NCI-H187 (cell line): ENCODE results near the gene ELOA.

Experiments used
- DNase-seq, 2 experiments: peaks; one replicate each; lab custom pipeline; 2025; lab: John Stamatoyannopoulos, UW

The ELOA gene, protein sequence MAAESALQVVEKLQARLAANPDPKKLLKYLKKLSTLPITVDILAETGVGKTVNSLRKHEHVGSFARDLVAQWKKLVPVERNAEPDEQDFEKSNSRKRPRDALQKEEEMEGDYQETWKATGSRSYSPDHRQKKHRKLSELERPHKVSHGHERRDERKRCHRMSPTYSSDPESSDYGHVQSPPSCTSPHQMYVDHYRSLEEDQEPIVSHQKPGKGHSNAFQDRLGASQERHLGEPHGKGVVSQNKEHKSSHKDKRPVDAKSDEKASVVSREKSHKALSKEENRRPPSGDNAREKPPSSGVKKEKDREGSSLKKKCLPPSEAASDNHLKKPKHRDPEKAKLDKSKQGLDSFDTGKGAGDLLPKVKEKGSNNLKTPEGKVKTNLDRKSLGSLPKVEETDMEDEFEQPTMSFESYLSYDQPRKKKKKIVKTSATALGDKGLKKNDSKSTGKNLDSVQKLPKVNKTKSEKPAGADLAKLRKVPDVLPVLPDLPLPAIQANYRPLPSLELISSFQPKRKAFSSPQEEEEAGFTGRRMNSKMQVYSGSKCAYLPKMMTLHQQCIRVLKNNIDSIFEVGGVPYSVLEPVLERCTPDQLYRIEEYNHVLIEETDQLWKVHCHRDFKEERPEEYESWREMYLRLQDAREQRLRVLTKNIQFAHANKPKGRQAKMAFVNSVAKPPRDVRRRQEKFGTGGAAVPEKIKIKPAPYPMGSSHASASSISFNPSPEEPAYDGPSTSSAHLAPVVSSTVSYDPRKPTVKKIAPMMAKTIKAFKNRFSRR

DNA sequence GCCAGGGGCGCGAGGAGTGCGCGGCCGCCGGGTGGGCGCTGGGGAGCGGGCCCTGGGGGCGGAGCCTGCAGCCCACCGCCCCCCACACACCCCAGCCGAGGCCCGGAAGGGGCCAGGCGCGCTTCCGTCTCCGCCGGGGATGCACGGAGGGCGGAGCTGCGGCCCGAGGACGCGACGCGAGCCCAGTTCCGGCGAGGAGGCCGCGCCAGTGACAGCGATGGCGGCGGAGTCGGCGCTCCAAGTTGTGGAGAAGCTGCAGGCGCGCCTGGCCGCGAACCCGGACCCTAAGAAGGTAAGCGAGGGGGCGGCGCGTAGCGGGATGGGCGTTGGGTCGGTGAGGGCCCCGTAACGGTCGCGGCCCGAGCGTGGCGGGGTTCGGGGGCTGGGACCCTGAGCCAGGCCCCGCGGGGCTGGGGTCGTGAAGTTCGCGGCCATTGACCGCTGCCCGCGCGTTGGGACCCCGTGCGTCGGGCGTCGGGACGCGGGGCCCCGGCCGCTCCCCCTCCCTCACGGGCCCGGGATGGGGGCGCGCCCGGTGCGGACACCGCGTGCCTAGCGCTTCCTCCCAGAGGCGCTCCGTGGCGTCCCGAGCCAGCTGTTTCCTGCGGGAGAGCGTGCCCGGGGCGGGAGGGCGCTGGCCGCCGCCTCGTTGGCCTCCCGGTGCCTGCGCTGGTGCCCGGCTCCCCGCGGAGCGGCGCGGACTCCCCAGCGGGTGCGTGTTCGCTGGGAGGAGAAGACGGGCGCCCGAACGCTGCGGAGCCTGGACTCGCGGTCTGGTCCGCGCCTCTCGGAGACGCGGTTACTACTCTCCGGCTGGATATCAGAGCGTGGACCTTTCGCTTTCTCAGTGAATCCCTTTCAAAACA is at the start of gene ELOA:
ELOA (plus strand) TSS at position 185 of the 866 bp plus-strand sequence; CDS start at position 218, 33 bp downstream.
- DNase-seq: peak in 1 of 2 experiments; percentile 62

DNA sequence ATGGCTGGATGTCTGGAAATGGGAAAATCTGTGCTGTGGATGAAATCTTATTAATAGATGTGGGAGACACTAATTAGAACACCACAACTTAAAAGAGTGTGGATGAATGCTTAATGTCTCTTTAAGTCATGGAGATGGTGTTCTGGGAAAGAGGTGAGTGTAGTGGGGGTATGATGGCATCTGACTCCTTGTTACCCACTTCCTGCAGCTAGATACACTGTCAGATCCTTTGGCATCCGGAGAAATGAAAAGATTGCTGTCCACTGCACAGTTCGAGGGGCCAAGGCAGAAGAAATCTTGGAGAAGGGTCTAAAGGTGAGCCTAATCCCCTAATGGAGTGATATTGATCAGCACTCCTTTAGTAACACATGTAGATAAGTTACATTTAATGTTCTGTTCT is 49.7 kb upstream of the ELOA start:
- DNase-seq: no peak

DNA sequence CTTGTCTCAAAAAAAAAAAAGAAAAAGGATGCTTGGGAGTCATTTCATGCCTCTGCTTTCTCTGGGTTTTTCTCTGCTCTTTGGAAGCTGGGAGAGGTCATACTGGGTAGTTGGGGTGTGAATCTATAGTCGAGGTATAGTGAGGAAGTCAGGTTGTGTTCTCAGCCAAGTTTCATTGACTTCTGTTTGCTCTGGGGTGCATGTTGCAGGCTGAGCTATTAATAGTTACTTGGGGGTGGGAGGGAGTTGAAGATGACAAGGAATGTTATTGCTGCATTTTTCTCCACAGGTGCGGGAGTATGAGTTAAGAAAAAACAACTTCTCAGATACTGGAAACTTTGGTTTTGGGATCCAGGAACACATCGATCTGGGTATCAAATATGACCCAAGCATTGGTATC is 48.9 kb upstream of the ELOA start:
- no peak for DNase-seq

DNA sequence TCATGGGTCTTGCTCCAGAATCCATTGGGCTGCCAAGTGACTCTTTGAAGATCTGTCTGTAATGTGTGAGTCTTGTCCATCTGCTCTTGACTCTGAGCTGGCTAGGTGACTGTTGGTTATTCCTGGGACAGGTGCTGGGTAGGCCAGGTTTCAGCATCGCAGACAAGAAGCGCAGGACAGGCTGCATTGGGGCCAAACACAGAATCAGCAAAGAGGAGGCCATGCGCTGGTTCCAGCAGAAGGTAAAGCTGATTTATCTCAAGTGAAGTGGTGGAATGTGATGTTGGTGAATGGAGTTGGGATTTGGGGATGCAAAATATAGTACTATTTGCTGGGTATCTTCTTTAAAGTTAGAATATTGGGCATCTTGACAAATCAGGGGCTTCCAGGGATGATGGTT is 47.6 kb upstream of the ELOA start:
- no peak for DNase-seq

DNA sequence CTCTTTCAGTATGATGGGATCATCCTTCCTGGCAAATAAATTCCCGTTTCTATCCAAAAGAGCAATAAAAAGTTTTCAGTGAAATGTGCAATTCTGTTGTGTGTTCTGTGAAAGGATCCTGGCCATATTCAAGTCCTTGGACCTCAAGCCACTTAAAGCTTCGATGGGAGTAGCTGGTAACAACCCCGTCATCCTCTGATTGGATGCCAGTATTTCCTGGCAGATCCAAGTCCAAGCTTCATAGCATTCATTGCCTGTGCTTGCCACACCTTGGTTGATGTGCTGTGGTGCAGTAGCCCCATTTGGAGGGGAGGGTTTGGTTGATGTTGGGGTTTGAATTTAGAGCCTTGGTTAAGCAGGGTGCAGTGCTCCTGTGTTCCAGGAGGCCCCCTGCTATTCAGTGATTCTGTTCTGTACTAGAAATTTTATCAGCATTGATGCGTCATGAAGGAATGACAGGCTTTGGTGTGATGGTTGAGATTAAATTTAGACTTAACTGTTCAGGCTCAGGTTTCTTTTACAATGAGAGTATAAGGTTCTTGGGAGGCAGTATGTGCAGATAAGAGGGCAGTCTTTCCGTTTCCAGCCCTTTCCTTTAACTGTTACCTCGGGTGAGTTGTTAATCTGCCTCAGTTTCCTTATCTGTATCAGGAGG is 46.8 kb upstream of the ELOA start:
- no peak for DNase-seq

DNA sequence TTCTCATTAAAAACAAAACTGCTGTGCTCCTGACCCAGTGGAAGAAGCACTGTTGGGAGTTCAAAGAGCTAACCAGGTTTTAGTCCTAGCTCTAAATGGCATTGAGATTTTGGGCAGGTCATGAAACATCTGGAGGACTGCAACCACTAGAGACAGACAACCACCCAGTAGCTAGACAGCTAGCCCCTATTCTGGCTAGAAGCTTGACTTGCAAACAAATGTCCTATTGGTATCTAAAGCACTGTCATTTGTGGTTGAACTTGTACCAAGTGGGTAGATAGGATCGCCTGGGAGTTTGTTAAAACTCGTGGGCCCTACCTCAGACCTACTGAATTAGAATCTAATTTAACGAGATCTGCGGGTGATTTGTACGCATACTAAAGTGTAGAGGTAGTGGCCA is 44.8 kb upstream of the ELOA start:
- no peak for DNase-seq

DNA sequence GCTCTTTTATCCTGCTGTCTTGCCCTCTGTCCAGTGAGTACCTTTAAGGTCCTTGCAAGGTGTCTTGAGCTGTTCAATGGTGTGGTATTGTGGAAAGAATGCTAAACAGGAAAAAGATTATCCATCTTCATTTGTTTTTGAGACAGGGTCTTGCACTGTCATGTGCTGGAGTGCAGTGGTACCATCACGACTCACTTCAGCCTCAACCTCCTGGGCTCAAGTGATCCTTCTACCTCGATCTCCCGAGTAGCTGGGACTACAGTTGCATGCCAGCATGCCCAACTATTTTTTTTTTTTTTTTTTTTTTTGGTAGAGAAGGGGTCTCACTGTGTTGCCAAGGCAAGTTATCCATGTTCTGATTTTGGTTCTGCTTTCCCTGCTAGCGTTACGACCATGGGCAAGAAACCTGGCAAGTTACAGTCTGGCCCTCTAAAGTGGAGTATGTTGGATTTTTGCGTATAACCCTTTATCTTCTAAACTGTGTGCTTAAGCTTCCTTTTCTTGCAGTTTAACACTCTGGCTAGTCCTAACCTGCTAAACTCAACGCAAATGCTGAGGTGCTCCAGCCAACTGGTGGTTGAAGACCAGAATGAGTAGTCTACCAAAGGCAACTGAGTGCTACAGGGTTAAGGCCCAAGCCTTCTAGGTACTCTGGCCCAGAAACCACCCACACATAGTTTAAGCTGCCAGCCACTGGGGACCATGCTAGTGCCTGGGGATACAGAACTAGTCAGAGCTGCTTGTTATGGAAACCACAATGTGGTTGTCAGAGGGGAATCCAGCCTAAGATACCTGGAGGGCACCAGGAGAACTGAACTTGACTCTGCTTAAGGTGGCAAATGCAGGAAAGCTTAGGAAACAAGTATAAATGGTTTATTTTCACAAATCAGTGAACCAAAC is 43.7 kb upstream of the ELOA start:
- no peak for DNase-seq

DNA sequence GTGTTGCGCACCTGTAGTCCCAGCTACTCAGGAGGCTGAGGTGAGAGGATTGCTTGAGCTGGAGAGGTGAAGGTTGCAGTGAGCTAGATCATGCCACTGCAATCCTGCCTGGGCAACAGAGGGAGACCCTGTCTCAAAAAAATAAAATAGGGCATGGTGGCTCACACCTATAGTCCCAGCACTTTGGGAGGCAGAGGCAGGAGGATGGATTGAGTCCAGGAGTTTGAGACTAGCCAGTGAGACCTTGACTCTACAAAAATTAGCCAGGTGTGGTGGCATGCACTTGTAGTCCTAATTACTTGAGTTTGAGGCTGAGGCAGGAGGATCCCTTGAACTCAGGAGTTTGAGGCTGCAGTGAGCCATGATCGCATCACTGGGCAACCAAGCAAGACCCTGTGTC is 42.0 kb upstream of the ELOA start:
- DNase-seq: no peak

DNA sequence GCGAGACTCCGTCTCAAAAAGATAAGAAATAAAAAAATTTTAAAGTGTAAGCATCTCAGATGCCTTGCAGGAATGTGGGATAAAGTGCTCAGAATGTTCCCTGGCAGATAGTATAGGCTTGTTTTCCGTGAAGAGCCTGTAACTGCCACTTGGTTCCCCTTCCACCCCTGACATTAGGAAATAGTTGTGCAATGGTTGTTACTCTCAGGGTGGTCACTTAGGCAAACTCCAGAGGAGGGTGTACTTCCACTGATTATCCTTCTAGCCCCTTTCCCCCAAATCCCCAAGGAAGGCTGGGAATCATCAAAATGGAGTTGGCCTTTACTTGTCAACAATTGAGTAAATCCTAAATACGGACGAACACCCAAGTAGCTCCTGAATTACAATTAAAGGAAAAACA is 41.3 kb upstream of the ELOA start:
- DNase-seq: no peak

DNA sequence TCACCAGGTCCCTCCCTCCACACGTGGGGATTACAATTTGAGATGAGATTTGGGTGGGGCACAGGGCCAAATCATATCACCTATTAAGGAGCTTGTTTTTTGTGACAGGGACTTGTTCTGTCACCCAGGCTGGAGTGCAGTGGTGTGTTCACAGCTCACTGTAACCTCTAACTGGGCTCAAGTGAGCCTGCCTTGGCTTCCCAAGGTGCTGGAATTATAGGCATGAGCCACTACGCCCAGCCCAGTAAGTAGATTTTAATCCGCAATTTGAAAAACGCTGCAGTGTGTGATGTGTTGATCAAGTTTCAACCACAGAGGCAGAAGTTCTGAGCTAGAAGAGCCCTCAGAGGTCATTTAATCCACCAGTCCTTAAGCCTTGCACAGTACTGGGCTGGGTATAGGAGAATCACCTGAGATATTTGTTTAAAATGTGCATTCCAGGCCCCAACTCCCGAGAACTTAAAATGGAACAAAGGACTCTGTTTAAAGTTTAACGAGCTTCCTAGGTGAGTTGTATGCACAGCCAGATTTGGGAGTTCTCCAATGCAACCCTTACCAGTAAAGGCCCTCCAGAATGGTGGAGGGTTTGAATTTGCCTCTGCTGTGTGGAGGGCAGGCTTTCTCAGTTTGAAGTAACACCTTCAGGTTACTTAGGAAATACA is 38.3 kb upstream of the ELOA start:
- no peak for DNase-seq

DNA sequence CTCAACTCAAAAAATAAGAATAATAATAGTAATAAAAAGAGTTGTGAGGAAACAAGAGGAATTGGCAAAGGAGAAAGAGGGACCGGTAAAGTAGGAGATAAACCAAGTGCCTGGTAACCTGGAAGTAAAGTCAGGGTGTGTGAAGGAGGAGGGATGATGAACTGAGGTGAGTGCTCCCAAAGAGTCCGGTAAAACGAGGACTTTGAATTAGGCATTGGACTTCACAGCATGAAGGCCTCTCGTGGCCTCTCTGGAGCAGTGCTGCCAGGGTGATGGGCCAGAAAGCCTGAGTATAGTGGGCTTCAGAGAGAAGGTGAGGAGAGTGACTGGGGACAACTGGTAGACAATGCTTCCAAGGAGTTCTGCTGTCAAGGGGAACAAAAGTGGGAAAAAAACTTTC is 34.0 kb upstream of the ELOA start:
- no peak for DNase-seq

DNA sequence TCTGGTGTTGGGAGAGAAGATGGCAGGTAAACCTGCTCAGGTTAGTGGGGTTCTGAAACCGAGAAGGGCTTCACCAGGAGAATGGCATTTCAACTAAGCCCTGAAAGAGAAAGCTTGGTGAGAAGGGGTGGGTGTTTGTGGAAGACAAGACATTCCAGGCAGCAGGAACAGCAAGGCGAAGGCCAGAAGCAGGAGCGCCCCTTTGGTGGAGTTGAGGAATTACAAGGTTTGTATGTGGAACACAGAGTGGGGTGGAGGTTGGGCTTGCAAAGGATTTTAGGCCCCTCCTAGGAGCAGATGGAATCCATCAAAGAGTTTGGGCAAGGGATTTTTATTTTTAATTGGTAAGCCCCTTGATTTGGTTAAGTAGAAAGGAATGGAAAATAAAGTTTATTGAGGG is 24.8 kb upstream of the ELOA start:
- DNase-seq: no peak

DNA sequence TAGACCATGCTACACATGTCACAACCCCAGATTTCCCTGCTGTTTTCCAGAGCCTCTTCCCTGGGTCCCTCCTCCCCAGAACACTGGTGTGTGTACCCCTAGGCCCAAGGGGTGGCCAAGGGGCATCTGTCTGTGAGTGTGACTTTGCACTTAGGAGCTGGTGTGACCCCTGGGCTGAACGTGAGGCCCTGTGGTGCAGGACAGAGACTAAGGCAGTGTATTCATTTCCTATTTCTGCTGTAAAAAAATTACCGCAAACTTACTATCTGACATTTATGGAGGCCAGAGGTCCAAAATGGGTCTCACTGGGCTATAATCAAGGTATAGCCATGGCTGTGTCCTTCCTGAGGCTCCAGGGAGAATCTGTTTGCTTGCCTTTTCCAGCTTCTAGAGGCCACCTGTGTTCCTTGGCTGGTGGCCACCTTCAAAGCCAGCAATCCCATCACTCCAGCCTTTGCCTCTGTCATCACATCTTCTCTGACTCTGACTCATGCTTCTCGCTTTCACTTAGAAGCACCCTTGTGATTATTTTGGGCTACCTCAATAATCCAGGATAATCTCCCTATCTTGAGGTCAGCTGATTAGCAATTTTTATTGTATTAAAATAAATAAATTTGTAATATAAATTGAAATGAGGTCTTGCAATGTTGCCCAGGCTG is 24.0 kb upstream of the ELOA start:
- DNase-seq: no peak

DNA sequence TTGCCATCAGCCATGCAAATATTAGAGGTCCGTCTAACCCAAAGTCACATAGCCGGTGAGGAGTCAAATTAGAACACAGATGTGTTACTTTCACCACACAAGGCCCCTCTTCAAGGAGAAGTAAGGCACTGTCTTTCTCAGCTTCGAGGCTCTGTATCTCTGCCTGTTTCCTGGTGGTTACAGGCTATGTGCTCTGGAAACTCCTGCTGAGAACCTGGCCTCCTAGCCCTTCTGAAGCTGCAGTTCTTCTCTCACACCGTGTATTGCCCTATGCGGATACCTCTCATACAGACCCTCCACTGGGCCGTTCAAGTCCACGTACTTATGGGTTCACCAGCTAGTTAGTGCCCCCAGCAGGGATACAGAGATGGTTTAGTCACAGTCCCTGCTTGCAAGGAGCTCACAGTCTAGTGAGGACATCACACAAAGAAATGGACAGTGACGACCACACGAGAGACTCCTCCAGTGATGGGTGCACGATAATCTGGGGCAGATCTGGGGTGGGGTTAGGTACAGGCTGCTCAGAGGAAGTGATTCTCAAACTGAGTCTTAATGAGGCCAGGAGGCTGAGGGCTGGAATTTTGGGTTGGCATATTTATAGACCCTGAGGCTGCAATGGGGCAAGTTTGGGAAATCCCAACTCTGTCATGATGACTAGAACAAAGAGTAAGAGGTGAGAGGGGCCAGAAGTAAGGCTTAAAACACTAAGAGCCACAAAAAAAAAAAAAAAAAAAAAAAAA is 22.8 kb upstream of the ELOA start:
- no peak for DNase-seq

DNA sequence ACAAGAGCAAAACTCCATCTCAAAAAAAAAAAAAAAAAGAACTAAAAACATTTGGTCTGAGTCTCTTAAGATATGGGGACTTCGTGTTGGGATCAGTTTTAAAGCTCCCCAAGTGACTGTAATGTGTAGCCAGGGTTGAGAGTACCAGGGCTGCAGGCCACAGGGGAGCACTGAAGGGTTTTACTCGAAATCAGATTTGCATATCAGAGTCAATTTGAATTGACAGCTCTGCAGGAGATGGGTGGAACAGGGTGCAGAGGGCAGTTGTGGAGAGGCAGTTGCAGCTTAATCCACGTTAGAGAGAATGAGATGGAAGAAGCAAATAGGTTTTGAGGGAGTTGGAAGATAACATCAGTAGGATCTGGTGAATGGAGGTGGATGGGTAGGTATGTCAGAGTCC is 20.6 kb upstream of the ELOA start:
- DNase-seq: no peak

DNA sequence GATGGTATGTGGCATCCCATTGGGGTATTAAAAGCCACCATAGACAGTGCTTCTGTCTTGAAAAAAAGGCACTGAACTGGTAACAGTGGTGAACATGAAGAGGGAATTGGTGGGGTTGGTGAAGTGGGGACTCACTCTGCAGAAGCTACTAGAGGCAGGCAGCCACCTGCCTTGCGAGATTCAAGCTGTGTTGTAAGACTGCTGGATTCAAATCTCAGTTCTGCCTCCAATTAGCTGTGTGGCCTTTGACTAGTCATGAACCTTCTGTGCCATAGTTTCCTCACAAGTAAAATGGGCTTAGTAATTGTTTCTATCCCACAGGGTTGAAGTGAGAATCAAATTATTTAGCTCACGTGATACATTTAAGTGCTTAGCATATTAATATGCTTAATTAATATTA is 16.6 kb upstream of the ELOA start:
- DNase-seq: no peak

DNA sequence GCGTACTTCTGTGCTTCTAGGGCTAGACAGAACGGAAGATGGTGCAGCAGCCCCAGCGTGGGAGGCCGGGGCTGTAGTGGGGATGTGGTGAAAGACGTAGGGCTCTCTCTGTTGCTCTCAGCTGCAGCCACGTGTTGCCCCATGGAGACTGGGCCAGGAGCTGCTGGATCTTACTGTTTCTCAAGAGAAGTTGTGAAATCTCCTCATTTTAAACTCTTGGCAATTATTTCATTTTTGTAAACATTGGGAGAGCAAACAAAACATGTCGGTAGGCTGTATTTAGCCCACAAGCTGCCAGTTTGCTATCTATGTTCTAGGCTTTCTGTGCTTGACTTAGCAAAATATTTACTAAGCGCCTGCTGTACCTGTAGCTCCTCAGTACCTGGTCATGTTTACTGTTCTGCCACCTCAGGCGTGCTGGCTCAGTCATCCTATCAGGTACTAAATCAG is 15.9 kb upstream of the ELOA start:
- no peak for DNase-seq

DNA sequence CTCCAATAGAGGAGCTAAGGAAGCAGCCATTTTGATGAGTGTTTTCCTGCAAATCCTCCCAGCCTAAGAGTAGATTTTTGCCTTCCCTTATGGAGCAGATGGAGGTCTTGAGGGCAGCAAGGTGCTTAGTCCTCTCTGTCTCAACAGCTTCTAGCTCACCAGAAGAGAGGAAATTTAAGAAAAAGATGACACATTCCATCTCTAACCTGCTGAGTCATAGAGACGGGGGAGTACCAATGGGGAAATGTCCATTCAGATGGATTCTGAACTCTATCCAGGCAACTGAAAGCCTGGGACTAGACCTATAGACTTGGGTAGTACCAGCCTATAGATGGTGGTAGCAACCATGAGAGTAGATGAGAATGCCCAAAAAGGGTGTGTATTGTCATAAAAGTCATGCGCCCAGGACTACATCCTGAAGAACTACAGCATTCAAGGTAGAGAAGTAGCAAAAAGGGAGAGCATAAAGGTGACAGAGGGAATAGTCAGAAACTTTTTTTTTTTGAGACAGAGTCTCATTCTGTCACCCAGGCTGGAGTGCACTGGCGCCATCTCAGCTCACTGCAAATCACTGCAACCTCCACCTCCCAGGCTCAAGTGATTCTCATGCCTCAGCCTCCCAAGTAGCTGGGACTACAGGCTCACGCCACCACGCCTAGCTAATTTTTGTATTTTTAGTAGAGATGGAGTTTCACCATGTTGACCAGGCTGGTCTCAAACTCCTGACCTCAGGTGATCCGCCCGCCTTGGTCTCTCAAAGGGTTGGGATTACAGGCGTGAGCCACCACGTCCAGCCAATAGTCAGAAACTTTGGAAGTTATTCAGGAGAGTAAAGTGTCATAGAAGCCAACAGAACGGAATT is 10.7 kb upstream of the ELOA start:
- DNase-seq: no peak
